CD4-positive, alpha-beta T cell treated with Interleukin-15 for 4 hours (primary cell): Measurements from ENCODE around the gene CT55.
A peak's percentile ranks its signal among the peaks of the same experiment; 100 is the strongest.
"Not testable (repeated sequence)": the region's sequence is repeated elsewhere in the genome, so short reads cannot be mapped to it uniquely, and the experiment has no call there.

ENCODE experiments used
- DNase-seq: peaks from one replicate; pipeline ENCODE4 v3.0.0-alpha.2; 2020; ENCODE audit warnings: low spot score

CT55 gene

GRCh38 chrX:135170877-135171519, at the start of gene CT55:
Gene CT55 (minus strand): TSS chrX:135171398. CDS start chrX:135171171, 227 bp downstream.
- no peak for DNase-seq

GRCh38 chrX:135213200-135213844, 42.1 kb upstream of the CT55 start:
- DNase-seq: peak; percentile 0

GRCh38 chrX:135206427-135206826, 35.2 kb upstream of the CT55 start:
- peak; percentile 9 for DNase-seq

GRCh38 chrX:135200297-135200696, 29.1 kb upstream of the CT55 start:
- no peak for DNase-seq

GRCh38 chrX:135194684-135195083, 23.5 kb upstream of the CT55 start:
- no peak for DNase-seq

GRCh38 chrX:135193740-135194139, 22.5 kb upstream of the CT55 start:
- no peak for DNase-seq

GRCh38 chrX:135191838-135192237, 20.6 kb upstream of the CT55 start:
- DNase-seq: no peak

- DNase-seq: peak; percentile 21
Measured at GRCh38 chrX:135185795-135186443, 14.7 kb upstream of the CT55 start.

- DNase-seq: no peak
Measured at GRCh38 chrX:135178636-135179035, 7.4 kb upstream of the CT55 start.

GRCh38 chrX:135170468-135170867, 730 bp downstream of the CT55 start:
- DNase-seq: no peak

- not testable (repeated sequence) for DNase-seq
Measured at GRCh38 chrX:135169534-135169933, 1.7 kb downstream of the CT55 start.

GRCh38 chrX:135168486-135168885, 2.7 kb downstream of the CT55 start:
- no peak for DNase-seq

- not testable (repeated sequence) for DNase-seq
Measured at GRCh38 chrX:135154688-135155087, 16.5 kb downstream of the CT55 start.

GRCh38 chrX:135126145-135126544, 45.1 kb downstream of the CT55 start:
- not testable (repeated sequence) for DNase-seq

- not testable (repeated sequence) for DNase-seq
Measured at GRCh38 chrX:135120056-135120576, 51.1 kb downstream of the CT55 start, which contains the start of gene ETDB. Gene ETDB (minus strand): TSS chrX:135120526. CDS start chrX:135119261, 1,265 bp downstream.

- DNase-seq: not testable (repeated sequence)
Measured at GRCh38 chrX:135116064-135116463, 55.1 kb downstream of the CT55 start.

- no peak for DNase-seq
Measured at GRCh38 chrX:135114392-135114791, 56.8 kb downstream of the CT55 start.

- DNase-seq: no peak
Measured at GRCh38 chrX:135112743-135113142, 58.5 kb downstream of the CT55 start.

GRCh38 chrX:135112096-135112729, 59.0 kb downstream of the CT55 start:
- DNase-seq: peak; percentile 32

- no peak for DNase-seq
Measured at GRCh38 chrX:135109554-135109953, 61.6 kb downstream of the CT55 start.
